GM12801 (cell line): ENCODE data around the gene ARHGEF10L.

Experiments
- TF ChIP-seq, protein P1 (sequence below): IDR thresholded peaks from one replicate; pipeline ENCODE4 v1.5.1; 2011; ENCODE audit warnings: control low read depth; ENCODE audit not compliant: insufficient read length; ENCODE audit errors: extremely low read depth

The ARHGEF10L gene, protein sequence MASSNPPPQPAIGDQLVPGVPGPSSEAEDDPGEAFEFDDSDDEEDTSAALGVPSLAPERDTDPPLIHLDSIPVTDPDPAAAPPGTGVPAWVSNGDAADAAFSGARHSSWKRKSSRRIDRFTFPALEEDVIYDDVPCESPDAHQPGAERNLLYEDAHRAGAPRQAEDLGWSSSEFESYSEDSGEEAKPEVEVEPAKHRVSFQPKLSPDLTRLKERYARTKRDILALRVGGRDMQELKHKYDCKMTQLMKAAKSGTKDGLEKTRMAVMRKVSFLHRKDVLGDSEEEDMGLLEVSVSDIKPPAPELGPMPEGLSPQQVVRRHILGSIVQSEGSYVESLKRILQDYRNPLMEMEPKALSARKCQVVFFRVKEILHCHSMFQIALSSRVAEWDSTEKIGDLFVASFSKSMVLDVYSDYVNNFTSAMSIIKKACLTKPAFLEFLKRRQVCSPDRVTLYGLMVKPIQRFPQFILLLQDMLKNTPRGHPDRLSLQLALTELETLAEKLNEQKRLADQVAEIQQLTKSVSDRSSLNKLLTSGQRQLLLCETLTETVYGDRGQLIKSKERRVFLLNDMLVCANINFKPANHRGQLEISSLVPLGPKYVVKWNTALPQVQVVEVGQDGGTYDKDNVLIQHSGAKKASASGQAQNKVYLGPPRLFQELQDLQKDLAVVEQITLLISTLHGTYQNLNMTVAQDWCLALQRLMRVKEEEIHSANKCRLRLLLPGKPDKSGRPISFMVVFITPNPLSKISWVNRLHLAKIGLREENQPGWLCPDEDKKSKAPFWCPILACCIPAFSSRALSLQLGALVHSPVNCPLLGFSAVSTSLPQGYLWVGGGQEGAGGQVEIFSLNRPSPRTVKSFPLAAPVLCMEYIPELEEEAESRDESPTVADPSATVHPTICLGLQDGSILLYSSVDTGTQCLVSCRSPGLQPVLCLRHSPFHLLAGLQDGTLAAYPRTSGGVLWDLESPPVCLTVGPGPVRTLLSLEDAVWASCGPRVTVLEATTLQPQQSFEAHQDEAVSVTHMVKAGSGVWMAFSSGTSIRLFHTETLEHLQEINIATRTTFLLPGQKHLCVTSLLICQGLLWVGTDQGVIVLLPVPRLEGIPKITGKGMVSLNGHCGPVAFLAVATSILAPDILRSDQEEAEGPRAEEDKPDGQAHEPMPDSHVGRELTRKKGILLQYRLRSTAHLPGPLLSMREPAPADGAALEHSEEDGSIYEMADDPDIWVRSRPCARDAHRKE (N-terminal part only)

DNA sequence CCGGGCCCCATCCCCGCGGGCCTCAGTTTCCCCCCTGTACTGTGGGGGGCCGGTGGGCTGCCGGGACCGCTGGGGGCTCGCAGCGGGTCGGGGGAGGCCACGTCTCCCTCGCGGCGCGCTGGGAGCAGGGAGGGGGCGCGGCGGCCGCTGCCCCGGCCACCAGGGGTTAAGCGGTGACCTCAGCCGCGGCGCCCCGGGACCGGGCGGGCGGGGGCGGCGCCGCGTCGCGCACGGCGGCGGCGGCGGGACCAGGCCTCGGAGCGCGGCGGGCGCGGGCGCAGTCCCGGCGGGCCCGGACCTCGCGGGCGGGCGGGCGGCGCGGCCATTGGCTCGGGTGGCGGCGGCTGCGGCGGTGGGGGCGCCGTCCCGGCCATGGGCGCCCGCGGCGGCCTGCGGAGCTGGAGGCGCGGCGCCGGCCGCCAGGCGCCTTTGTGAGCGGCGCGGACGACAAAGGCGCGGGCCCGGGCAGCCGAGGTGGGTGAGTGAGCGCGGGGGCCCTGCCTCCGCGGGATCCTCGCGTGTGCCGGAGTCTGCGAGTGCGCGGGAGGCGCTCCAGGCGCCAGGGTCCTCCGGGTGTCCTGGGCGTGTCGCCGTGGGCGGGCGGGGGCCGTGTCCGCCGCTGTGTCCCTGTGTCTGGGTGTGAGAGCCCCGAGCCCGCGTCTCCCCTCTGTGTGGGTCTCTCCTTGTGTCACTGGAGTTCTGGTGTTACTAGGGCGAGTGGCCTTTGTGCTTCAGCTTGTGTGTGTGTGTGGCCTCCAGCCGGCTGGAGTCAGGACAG, at the start of gene ARHGEF10L:
TSS of gene ARHGEF10L (plus strand) at position 222 of the 778 bp plus-strand sequence. CDS start 40,898 bp downstream, outside the sequence.
- TF ChIP-seq, protein P1, sequence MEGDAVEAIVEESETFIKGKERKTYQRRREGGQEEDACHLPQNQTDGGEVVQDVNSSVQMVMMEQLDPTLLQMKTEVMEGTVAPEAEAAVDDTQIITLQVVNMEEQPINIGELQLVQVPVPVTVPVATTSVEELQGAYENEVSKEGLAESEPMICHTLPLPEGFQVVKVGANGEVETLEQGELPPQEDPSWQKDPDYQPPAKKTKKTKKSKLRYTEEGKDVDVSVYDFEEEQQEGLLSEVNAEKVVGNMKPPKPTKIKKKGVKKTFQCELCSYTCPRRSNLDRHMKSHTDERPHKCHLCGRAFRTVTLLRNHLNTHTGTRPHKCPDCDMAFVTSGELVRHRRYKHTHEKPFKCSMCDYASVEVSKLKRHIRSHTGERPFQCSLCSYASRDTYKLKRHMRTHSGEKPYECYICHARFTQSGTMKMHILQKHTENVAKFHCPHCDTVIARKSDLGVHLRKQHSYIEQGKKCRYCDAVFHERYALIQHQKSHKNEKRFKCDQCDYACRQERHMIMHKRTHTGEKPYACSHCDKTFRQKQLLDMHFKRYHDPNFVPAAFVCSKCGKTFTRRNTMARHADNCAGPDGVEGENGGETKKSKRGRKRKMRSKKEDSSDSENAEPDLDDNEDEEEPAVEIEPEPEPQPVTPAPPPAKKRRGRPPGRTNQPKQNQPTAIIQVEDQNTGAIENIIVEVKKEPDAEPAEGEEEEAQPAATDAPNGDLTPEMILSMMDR, result no peak

DNA sequence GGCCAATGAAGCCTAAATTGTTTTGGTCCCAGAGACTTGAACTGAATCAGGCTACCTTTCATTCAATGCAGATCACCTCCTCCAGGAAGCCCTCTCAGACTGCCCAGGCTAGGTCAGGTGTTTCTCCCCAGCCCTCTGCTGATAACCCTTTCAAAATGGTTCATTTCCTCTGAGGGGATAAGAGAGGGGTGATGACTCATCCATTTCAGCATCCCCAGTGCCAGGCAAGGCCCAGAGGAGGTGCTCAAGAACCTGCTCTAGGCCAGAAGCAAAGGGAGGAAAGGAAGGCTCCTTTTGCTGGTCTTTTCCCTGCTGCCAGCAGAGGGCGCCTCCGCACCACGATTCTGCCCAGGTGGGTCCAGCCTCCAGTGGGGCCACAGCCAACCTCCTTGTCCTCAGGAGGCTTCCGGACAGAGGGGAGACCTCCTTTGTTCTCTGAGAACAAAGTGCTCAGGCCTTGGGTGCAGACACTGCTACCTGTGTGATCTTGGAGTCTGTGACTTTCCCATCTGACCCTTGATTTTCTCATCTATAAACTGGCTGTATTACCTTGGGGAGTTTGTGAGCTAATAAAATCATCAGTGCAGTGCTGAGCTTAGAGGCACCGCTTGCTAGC, 45.3 kb upstream of the ARHGEF10L start:
- TF ChIP-seq, protein P1, result no peak

DNA sequence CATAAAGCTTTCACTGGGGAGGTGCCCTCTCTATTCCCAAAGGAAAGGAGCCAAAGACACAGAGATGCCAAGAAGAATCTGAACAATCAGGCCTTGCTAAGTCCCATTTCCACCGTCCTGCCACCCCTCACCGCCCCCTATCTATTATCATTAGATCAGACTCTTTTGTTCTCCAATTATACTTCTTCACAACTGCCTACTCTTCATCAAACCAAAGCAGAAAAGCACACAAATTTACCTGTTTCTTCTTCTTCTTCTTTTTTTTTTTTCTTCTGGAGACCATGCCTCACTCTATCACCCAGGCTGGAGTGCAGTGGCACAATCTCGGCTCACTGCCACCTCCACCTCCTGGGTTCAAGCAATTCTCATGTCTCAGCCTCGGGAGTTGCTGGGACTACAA, 43.1 kb upstream of the ARHGEF10L start:
- TF ChIP-seq, protein P1, result no peak

DNA sequence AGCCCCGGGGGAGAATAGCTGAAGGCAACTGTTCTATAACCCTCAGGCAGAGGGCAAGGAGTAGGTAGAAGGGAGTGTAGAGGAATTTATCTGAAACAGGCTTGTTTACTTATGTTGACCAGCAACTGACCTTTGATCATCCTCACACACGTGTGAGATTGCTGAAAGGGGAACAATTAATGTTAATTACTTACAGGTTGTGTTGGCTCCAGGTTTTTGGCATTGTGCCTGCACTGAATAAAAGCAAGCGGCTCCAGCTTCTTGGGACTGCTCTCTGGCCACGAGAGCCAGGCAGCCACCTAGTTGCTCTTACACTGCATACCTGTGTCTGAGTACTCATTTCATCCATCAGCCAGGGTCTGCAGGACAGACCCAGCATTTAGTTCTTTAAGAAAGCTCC, 41.3 kb upstream of the ARHGEF10L start:
- TF ChIP-seq, protein P1, result no peak

DNA sequence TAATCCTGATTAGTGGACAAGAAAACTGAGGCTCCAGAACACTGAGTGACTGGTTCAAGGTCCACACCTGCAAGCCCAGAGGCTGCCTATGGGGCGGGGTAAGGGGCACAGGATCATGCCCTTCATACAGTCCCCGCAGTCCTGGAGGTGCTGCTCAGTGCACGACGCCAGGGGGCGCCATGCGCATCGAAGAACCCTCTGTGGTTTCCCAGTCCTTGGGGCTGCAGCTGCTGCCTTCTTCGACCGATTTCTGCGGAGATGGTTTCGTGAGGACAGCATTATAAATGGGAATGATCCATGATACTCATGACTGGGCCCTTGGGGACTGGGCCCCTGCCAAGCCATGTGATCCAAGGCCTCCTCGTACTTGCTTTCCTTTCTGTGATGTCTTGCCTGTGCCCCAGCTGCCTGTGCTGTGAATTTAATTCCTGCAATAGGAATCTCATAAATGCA, 37.1 kb upstream of the ARHGEF10L start:
- TF ChIP-seq, protein P1, result no peak

DNA sequence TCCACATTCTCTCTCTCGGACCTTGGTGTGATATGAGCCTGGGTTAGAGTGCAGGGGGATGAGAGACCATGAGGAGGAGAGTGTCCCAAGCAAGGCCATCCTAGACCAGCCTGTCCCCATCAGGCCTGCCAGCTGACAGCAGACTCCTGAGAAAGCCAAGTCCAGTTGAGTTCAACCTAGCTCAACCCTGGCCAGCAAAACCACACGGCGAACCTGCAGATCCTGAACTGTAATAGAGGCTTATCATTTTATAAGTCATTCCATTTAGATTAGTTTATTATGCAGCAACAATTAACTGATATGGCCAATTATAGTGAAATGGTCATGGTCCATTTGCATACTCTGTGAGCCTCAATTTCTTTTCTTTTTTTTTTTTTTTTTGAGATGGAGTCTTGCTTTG, 36.4 kb upstream of the ARHGEF10L start:
- TF ChIP-seq, protein P1, result no peak
